HCT116 (cell line): ENCODE measurements around the gene LOXL1. TPM values are rescaled to one million over a fixed set of nuclear protein-coding genes. Genes with fewer than 3 reads are reported as not detected.

Experiments used
- ATAC-seq: fragments of 200-7000 bp; cut with Tn5 transposase; 2 replicates; pipeline ENCODE4 v1.9.1; 2020; ENCODE audit warnings: mild to moderate bottlenecking, moderate library complexity
- BruUV-seq: library from RNA; stranded (reverse); fragments of 400-500 nt; replicated peaks from 2 replicates; lab custom pipeline; 2021; lab: Mats Ljungman, UMichigan
- CTCF ChIA-PET: fragments of 300-600 bp; sonication (Branson Sonifier 250); formaldehyde crosslinking; loops from one replicate; lab custom pipeline; 2021; ENCODE audit warnings: antibody characterized with exemption; lab: Charles Lee
- POLR2A ChIA-PET: fragments of 300-600, 350-600 bp; sonication (Branson Sonifier 250); formaldehyde crosslinking; loops from one replicate; lab custom pipeline; 2021; ENCODE audit warnings: antibody characterized with exemption; lab: Charles Lee
- RAD21 ChIA-PET, 2 experiments: fragments of 300-600 bp; sonication (Branson Sonifier 250); formaldehyde crosslinking; loops; one replicate each; lab custom pipeline; 2023; ENCODE audit warnings: low total read pairs in 2 of 2; ENCODE audit not compliant: uncharacterized antibody in 2 of 2, unreplicated experiment in 2 of 2, low non-redundant PET in 1 of 2; lab: Charles Lee
- DNase-seq: peaks from one replicate; pipeline ENCODE4 v3.0.0-alpha.2; 2010; ENCODE audit warnings: low read depth, low spot score
- H2AFZ ChIP-seq: fragments of 200-600 bp; shearing (Covaris generic), sonication (generic); 2 replicates; pipeline ENCODE4 v1.6.1; 2017; ENCODE audit warnings: low read depth, mixed run types, mixed read lengths, antibody characterized with exemption, low read length; ENCODE audit not compliant: poor library complexity, severe bottlenecking
- H3K27ac ChIP-seq: 2 replicates; pipeline ENCODE4 v1.5.1; 2012; ENCODE audit warnings: low read depth, low read length
- H3K27me3 ChIP-seq: fragments of 200-600 bp; sonication (generic); 2 replicates; pipeline ENCODE4 v1.6.1; 2016; ENCODE audit warnings: mixed run types, low read length, mixed read lengths; ENCODE audit not compliant: insufficient read depth
- H3K36me3 ChIP-seq, 2 experiments: fragments of 200-500 bp in 1 of 2; fragments of 200-600 bp in 1 of 2; sonication (Bioruptor generic) in 1 of 2; sonication (generic) in 1 of 2; 2 replicates each; pipeline versions ENCODE4 v1.5.1 to v1.6.1; 2014 to 2016; ENCODE audit warnings: low read length in 2 of 2, inconsistent platforms in 1 of 2, mixed read lengths in 1 of 2, mixed run types in 1 of 2; ENCODE audit not compliant: insufficient read depth in 2 of 2, control insufficient read depth in 1 of 2
- H3K4me1 ChIP-seq, 2 experiments: fragments of 200-600 bp in 1 of 2; sonication (generic) in 1 of 2; 2 replicates each; pipeline versions ENCODE4 v1.5.1 to v1.6.1; 2012 to 2017; ENCODE audit warnings: low read length in 2 of 2, inconsistent platforms in 1 of 2, mild to moderate bottlenecking in 1 of 2, mixed read lengths in 1 of 2, mixed run types in 1 of 2, moderate library complexity in 1 of 2; ENCODE audit not compliant: insufficient read depth in 2 of 2, control insufficient read depth in 1 of 2
- H3K4me2 ChIP-seq: fragments of 200-600 bp; sonication (generic); 2 replicates; pipeline ENCODE4 v1.6.1; 2017; ENCODE audit warnings: mixed run types, low read length, mixed read lengths
- H3K4me3 ChIP-seq, 2 experiments: fragments of 200-600 bp in 1 of 2; sonication (generic) in 1 of 2; replicated peaks in 1 of 2; 2 replicates each; pipeline ENCODE4 v1.5.1; 2011 to 2016; ENCODE audit warnings: low read length in 2 of 2, control low read depth in 1 of 2, low read depth in 1 of 2, mild to moderate bottlenecking in 1 of 2, mixed read lengths in 1 of 2, mixed run types in 1 of 2
- H3K79me2 ChIP-seq: fragments of 200-600 bp; sonication (generic); 2 replicates; pipeline ENCODE4 v1.6.1; 2017; ENCODE audit warnings: mild to moderate bottlenecking, mixed run types, low read length, moderate library complexity, mixed read lengths; ENCODE audit not compliant: insufficient read depth
- H3K9ac ChIP-seq: fragments of 200-600 bp; sonication (generic); 2 replicates; pipeline ENCODE4 v1.6.1; 2016; ENCODE audit warnings: low read length, mixed read lengths
- H3K9me2 ChIP-seq: fragments of 200-600 bp; sonication (generic), shearing (Covaris generic); 2 replicates; pipeline ENCODE4 v1.6.1; 2017; ENCODE audit warnings: mixed run types, mild to moderate bottlenecking, moderate library complexity; ENCODE audit not compliant: insufficient read depth
- H3K9me3 ChIP-seq, 2 experiments: fragments of 200-500 bp in 1 of 2; fragments of 200-600 bp in 1 of 2; sonication (Bioruptor generic) in 1 of 2; sonication (generic) in 1 of 2; 2 replicates each; pipeline ENCODE4 v1.6.1; 2014 to 2017; ENCODE audit warnings: low read length in 2 of 2, mixed read lengths in 2 of 2, inconsistent platforms in 1 of 2, low read depth in 1 of 2, mild to moderate bottlenecking in 1 of 2, mixed run types in 1 of 2, moderate library complexity in 1 of 2; ENCODE audit not compliant: control insufficient read depth in 1 of 2, insufficient read depth in 1 of 2
- H4K20me1 ChIP-seq: fragments of 200-600 bp; sonication (generic), shearing (Covaris generic); 2 replicates; pipeline ENCODE4 v1.6.1; 2017; ENCODE audit warnings: mixed run types, mild to moderate bottlenecking, moderate library complexity; ENCODE audit not compliant: insufficient read depth
- CBX3 ChIP-seq: IDR thresholded peaks from 2 replicates; pipeline ENCODE4 v1.6.1; 2012; ENCODE audit warnings: low read depth
- CEBPB ChIP-seq: IDR thresholded peaks from 2 replicates; pipeline ENCODE4 v1.6.1; 2012; ENCODE audit warnings: low read depth
- CTCF ChIP-seq, 3 experiments: fragments of 200-600 bp in 1 of 3; sonication (generic) in 1 of 3; IDR thresholded peaks in 2 of 3; conservative IDR thresholded peaks in 1 of 3; 2 replicates each; pipeline ENCODE4 v1.5.1; 2012 to 2017; ENCODE audit warnings: low read depth in 2 of 3, low read length in 2 of 3, antibody characterized with exemption in 1 of 3, borderline replicate concordance in 1 of 3, control low read depth in 1 of 3, mild to moderate bottlenecking in 1 of 3, mixed read lengths in 1 of 3, mixed run types in 1 of 3, moderate library complexity in 1 of 3; ENCODE audit not compliant: insufficient read depth in 1 of 3
- EGR1 ChIP-seq: IDR thresholded peaks from 2 replicates; pipeline ENCODE4 v1.6.1; 2012; ENCODE audit warnings: low read depth
- ELF1 ChIP-seq: IDR thresholded peaks from 2 replicates; pipeline ENCODE4 v1.6.1; 2012; ENCODE audit warnings: low read depth, borderline replicate concordance
- JUND ChIP-seq: IDR thresholded peaks from 2 replicates; pipeline ENCODE4 v1.6.1; 2012
- SIN3A ChIP-seq: IDR thresholded peaks from 2 replicates; pipeline ENCODE4 v1.6.1; 2012; ENCODE audit warnings: low read depth
- SP1 ChIP-seq: IDR thresholded peaks from 2 replicates; pipeline ENCODE4 v1.6.1; 2012; ENCODE audit warnings: low read depth
- TCF7L2 ChIP-seq: IDR thresholded peaks from 2 replicates; pipeline ENCODE4 v1.7.0; 2011; ENCODE audit warnings: borderline replicate concordance, inconsistent platforms; ENCODE audit not compliant: insufficient read depth, insufficient read length; ENCODE audit errors: extremely low read depth
- YY1 ChIP-seq: IDR thresholded peaks from 2 replicates; pipeline ENCODE4 v1.6.1; 2011; ENCODE audit warnings: low read length, low read depth, moderate library complexity, mild to moderate bottlenecking; ENCODE audit not compliant: insufficient replicate concordance; ENCODE audit errors: extremely low read depth
- intact Hi-C: fragments of 100-400 bp; cut with micrococcal nuclease; formaldehyde crosslinking; loops from 2 replicates; pipeline ENCODE4 v1.10.0; 2022
- total RNA-seq: library from RNA; stranded (reverse); gene quantifications from one replicate; pipeline ENCODE4 v1.2.1, GENCODE V29; 2021; ENCODE audit not compliant: unreplicated experiment

The LOXL1 gene
- total RNA-seq, 1 experiment from 2014 or later, result 14.9 TPM

- H3K4me2 ChIP-seq, result peak overlapping the region; percentile 82
- ChIA-PET CTCF (interaction anchor here (0.6 to 4.1 kb wide), 6 partner anchors 9 to 91 kb away, joined by 3 to 23 read pairs (median 4); no protein-coding TSS in a partner anchor), RAD21 (interaction anchor here (0.6 to 0.7 kb wide), 2 partner anchors 14 to 66 kb away, joined by 3 read pairs; no protein-coding TSS in a partner anchor), POLR2A (no interaction called here)
- no peaks in the 10 kb centered on the region for H3K79me2 ChIP-seq
- TF ChIP-seq CTCF (IDR thresholded peaks at IDR 0.05 in 2 of 3, conservative IDR thresholded peaks at IDR 0.05 in 1 of 3; ENCODE audit: borderline replicate concordance in 1 of 3, insufficient read depth in 1 of 3, low read depth in 2 of 3, low read length in 2 of 3) (0 out of 6 replicates have a peak, but pooled peaks of 1 of the 3 experiments have one; percentile 6), ELF1 (no peak), TCF7L2 (peak; percentile 66)
- H3K4me1 ChIP-seq, result peaks cover 8 to 11% of the 10 kb centered on the region in 2 experiments; a peak in 3 of 4 replicates
- H3K36me3 ChIP-seq, result no peaks in the 10 kb centered on the region
- ATAC-seq, result peak; percentile 70
- peak overlapping the region; percentile 89 for H2AFZ ChIP-seq
- intact Hi-C loops, result no loop called here
- no peaks in the 10 kb centered on the region for H3K9me3 ChIP-seq
- no peak overlapping the region; the same call in 1 of the 2 replicates for H3K27ac ChIP-seq
- BruUV-seq, result no TSS peak
- DNase-seq, result no peak
- H3K4me3 ChIP-seq, result peak overlapping the region; percentile 30 to 43
- no peaks in the 10 kb centered on the region for H3K27me3 ChIP-seq
- no peaks in the 10 kb centered on the region for H4K20me1 ChIP-seq
- no peak overlapping the region for H3K9ac ChIP-seq
- H3K9me2 ChIP-seq, result no peaks in the 10 kb centered on the region
These were observed 39.0 kb downstream of the LOXL1 start for GRCh38 chr15:73965094-73965757.

GRCh38 chr15:73965758-73966113 lies 39.5 kb downstream of the LOXL1 start:
- Histone ChIP-seq H3K36me3 (no peaks in the 10 kb centered on the region), H3K27me3 (no peaks in the 10 kb centered on the region), H3K4me3 (no peak overlapping the region), H3K9me2 (no peaks in the 10 kb centered on the region), H3K4me2 (no peak overlapping the region), H2AFZ (no peak overlapping the region), H3K79me2 (no peaks in the 10 kb centered on the region), H3K9me3 (no peaks in the 10 kb centered on the region), H3K4me1 (peaks cover 8 to 11% of the 10 kb centered on the region in 2 experiments; a peak in 3 of 4 replicates), H4K20me1 (no peaks in the 10 kb centered on the region), H3K27ac (no peak overlapping the region), H3K9ac (no peak overlapping the region)
- ChIA-PET CTCF (interaction anchor here (0.6 to 4.1 kb wide), 4 partner anchors 9 to 71 kb away, joined by 3 to 23 read pairs (median 4); no protein-coding TSS in a partner anchor), RAD21 (interaction anchor here in 1 of 2 experiments (0.7 kb wide), 1 partner anchor 15 kb away, joined by 3 read pairs; no protein-coding TSS in a partner anchor), POLR2A (no interaction called here)
- ATAC-seq (no peak), DNase-seq (no peak)
- TF ChIP-seq EGR1 (no peak), YY1 (no peak), JUND (no peak), SP1 (no peak), SIN3A (no peak), CEBPB (no peak), CTCF (IDR thresholded peaks at IDR 0.05 in 2 of 3, conservative IDR thresholded peaks at IDR 0.05 in 1 of 3; ENCODE audit: borderline replicate concordance in 1 of 3, insufficient read depth in 1 of 3, low read depth in 2 of 3, low read length in 2 of 3) (no peak), ELF1 (no peak), CBX3 (no peak)
- BruUV-seq, result no TSS peak
- intact Hi-C loops, result no loop called here
